Myometrial cell (primary cell): ENCODE results near the gene TPP1. TPM values are rescaled to one million over a fixed set of nuclear protein-coding genes. Genes with fewer than 3 reads are reported as not detected.

Experiments
- total RNA-seq: library from RNA; depleted of rRNA; stranded (reverse); fragments of >200 nt; gene quantifications from 2 replicates; pipeline ENCODE4 v1.2.3, GENCODE V29; 2015

The TPP1 gene
- 24.5 and 47.7 TPM in 2 replicates for total RNA-seq

DNA sequence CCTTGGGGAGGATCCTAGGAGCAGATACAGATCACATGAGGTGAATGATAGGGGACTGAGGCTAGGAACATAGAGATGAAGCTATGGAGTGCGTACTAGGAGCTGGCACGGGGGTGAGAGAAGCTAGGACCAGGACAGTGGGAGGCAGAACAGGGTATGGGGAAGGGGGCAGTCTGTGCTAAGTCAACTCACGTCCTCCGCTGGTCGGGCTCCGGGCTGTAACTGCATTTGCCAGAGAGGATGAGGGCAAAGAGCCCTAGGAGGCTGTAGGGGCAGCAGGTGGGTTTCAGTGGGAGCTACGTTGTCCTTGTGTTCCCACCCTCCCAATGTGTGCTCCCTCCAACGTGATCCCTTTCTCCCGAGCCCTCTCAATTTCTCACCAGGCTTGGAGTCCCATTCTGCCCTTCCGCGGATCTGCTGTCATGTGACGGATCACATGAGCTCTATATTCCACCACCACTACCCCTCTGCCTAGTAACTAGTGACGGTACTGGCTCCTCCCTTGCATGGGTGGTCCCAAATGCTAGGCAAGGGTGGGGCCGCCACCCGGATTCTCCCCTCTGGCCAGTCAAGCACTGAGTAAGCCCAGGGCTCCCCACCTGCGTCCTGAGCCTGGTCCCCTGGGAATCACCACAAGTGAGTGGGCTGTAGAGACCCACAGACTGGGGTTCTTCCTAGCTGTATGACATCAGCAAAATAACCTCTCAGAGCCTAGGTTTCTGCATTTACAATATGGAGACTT lies at the start of gene TPP1:
Gene TPP1 (minus strand): TSS at position 419 of the 742 bp plus-strand sequence. CDS start 22 bp downstream, at position 397.

DNA sequence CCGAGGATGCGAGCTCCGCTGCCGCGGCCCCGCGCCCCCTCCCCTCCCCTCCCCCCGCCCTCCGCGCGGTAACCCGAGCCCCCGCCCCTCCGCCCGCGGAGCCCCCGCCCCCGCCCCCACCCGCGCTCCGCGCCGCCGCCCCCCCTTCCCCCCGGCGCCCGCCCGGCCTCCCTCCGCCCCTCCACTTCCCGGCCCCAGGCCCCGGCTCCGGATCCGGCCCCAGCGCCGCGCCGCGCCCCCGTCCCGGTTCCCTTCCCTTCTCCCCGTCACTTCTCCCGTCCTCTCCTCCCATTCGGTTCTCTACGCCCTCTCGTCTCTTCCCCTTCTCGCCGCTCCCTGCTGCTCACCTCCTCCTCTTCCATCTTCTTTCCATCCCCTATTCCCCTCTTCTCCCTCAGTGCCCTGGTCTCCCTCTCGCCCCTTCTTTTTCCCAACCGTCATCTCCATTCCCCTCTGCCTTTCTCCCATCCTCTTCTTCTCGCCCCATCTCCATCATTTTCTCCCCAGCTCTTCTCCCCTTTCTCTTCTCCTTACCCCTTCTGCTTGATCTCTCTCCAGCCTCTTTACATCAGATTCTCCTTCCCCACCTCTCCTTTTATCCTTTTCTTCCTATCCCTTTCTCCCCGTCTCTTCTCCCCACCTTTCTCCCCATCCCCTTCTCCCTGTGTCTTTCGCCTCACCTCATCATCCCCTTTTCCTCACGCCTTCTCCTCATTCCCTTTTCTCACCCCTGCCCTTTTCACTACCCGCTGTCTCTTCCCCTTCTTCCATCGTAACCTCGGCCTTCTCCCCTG lies 36.8 kb upstream of the TPP1 start, which contains the start of gene DCHS1:
Gene DCHS1 (minus strand): TSS at position 20 of the 794 bp plus-strand sequence. CDS start 14,196 bp downstream, outside the sequence.

DNA sequence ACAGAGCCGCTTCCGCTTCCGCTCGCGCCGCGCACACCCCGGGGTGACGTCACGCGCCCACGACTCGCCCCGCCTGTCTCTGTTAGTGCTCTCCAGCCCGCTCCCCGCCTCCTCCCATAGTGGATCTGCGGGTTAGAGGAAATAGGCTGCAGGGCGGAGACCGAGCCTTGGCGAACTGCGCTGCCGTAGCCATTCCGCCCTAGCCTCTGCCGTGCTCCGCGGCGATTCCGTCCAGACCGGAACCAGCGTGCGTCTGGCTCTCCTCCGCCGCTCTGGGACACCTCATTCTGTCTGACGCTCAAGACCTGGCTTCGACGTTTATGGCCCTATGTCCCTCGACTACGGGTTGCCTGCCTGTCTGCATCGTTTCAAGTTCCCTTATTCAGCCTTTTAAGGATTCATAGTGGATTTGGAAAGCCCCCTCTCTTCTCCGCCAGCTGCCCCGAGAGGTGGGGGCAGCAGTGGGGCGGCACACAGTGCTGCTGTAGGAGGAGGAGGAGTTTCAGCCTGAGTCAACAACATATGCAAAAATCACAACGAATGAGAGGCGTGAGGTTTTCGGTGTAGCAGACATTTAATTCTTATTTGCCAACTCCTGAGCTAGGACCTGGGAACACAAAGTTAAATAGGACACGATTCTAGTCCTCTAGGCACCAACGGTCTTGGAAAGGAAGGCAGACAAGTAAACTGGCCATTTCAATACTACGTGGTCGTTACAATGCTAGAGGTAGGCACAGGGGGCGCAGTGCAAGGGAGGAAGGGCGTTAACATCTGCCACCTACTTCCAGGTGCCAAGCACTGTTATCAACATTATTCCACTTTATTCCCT lies 6.8 kb downstream of the TPP1 start, which contains the start of gene TAF10:
Gene TAF10 (minus strand): TSS at position 4 of the 829 bp plus-strand sequence. CDS start 27 bp downstream, outside the sequence.

DNA sequence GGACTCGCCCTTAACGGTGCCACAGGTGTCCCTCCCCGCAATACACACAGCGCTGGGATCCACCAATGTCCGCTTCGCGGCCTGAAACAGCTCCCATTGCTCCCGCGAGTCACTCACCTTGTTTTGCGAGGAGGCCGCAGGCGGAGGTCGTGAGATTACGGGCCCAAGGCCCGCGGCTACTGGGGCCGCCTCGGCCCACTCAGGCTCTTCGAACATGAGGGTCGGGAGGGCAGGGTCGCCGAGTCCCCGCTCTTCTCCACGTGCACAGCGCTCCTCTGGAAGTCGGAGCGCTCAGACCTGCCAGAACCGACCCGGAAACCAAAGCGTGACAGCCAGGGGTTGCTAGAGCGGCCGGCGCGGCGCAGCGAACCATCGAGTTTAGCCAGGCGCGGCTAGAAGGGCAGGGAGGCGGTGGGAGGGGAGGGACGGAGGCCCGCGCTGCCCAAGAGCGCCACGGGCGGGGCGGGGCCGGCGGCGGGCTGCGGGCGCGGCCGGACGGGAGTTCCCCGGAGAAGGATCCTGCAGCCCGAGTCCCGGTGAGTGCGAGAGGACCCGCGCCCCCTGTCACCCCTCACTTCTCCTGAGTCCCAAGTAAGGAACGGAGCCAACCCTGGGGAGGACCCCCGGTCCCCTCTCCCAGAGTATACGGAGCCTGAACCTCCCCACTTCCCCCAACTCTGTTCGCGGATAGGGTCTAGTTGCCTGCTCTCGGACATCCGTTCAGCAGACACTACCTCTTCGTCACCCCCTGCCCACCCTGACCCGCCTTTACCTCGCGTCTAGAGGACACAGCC lies 15.7 kb downstream of the TPP1 start, which contains the start of the genes ILK and RRP8:
Gene ILK (plus strand): TSS at position 488 of the 794 bp plus-strand sequence. CDS start 498 bp downstream, outside the sequence.
Gene RRP8 (minus strand): TSS at position 330 of the 794 bp plus-strand sequence. CDS start 114 bp downstream, at position 216.

Other genes starting within 250 kb of the TPP1 start
- 78.9 and 106 TPM in 2 replicates for gene SMPD1, start 228.9 kb downstream of the TPP1 start, total RNA-seq
- 48.4 and 60.6 TPM in 2 replicates for gene APBB1, start 200.3 kb downstream of the TPP1 start, total RNA-seq
- not detected in 2 replicates for gene HPX, start 178.4 kb downstream of the TPP1 start, total RNA-seq
- gene TRIM3, start 145.5 kb downstream of the TPP1 start, total RNA-seq: 12.8 and 26.5 TPM in 2 replicates
- gene ARFIP2, start 138.1 kb downstream of the TPP1 start, total RNA-seq: 87.0 and 106 TPM in 2 replicates
- gene TIMM10B, start 137.9 kb downstream of the TPP1 start, total RNA-seq: 53.2 and 55.1 TPM in 2 replicates
- gene DNHD1, start 122.1 kb downstream of the TPP1 start, total RNA-seq: 0.86 and 3.0 TPM in 2 replicates
- 6.1 and 16.3 TPM in 2 replicates for gene RRP8, start 15.8 kb downstream of the TPP1 start, total RNA-seq
- gene ILK, start 15.6 kb downstream of the TPP1 start, total RNA-seq: 326 and 346 TPM in 2 replicates
- 65.6 and 79.6 TPM in 2 replicates for gene TAF10, start 7.2 kb downstream of the TPP1 start, total RNA-seq
- 11.8 and 12.8 TPM in 2 replicates for gene DCHS1, start 36.4 kb upstream of the TPP1 start, total RNA-seq
- gene MRPL17, start 63.9 kb upstream of the TPP1 start, total RNA-seq: 89.4 and 114 TPM in 2 replicates
- gene OR2AG2, start 152.6 kb upstream of the TPP1 start, total RNA-seq: 0.18 and 0.29 TPM in 2 replicates
- gene OR2AG1, start 163.6 kb upstream of the TPP1 start, total RNA-seq: not detected in 2 replicates
- gene OR6A2, start 180.3 kb upstream of the TPP1 start, total RNA-seq: not detected in 2 replicates
- not detected in 2 replicates for gene OR10A5, start 226.3 kb upstream of the TPP1 start, total RNA-seq
- not detected in 2 replicates for gene OR10A2, start 243.6 kb upstream of the TPP1 start, total RNA-seq